GM12878 (cell line): ENCODE results near the gene VGLL4. TPM values are rescaled to one million over a fixed set of nuclear protein-coding genes. Genes with fewer than 3 reads are reported as not detected.

Experiments
- ATAC-seq: fragments of 200-7000 bp; cut with Tn5 transposase; 3 replicates; pipeline ENCODE4 v1.9.1; 2020; ENCODE audit warnings: mild to moderate bottlenecking, moderate library complexity
- BruUV-seq: library from RNA; stranded (reverse); fragments of 400-500 nt; replicated peaks from 2 replicates; lab custom pipeline; 2021; lab: Mats Ljungman, UMichigan
- CTCF ChIA-PET: fragments of 300-600 bp; sonication (Branson Sonifier 250); formaldehyde crosslinking; extraction: SDS; loops from one replicate; lab custom pipeline; 2021; ENCODE audit warnings: inconsistent platforms; lab: Yijun Ruan, JAX
- POLR2A ChIA-PET: fragments of 350-600 bp; formaldehyde crosslinking; extraction: SDS; loops from one replicate; lab custom pipeline; 2021; ENCODE audit warnings: inconsistent platforms; lab: Charles Lee
- RAD21 ChIA-PET: fragments of 300-600 bp; sonication (Branson Sonifier 250); formaldehyde crosslinking; loops from one replicate; lab custom pipeline; 2023; ENCODE audit warnings: antibody characterized with exemption; ENCODE audit not compliant: unreplicated experiment; lab: Charles Lee
- SMC1A ChIA-PET: fragments of 300-600 bp; sonication (Branson Sonifier 250); formaldehyde crosslinking; loops from one replicate; lab custom pipeline; 2023; ENCODE audit not compliant: unreplicated experiment, uncharacterized antibody; lab: Charles Lee
- DNase-seq: peaks from one replicate; pipeline ENCODE4 v3.0.0-alpha.2; 2011; ENCODE audit warnings: low read depth, low spot score
- FAIRE-seq: peaks from 3 replicates; lab custom pipeline; 2011; peaks lifted over from hg19 to GRCh38; lab: Jason Lieb, UNC
- H2AFZ ChIP-seq: 2 replicates; pipeline ENCODE4 v1.6.0; 2011; ENCODE audit warnings: low read depth, low read length, control low read depth; ENCODE audit not compliant: control insufficient read depth
- H3K27ac ChIP-seq: 2 replicates; pipeline ENCODE4 v1.5.1; 2011; ENCODE audit warnings: control low read depth; ENCODE audit not compliant: control insufficient read depth, insufficient read depth
- H3K27me3 ChIP-seq, 2 experiments: replicated peaks in 1 of 2; 2 replicates each; pipeline versions ENCODE4 v1.6.0 to v1.6.1; 2011; ENCODE audit warnings: low read length in 1 of 2; ENCODE audit not compliant: control insufficient read depth in 2 of 2, insufficient read depth in 2 of 2
- H3K36me3 ChIP-seq, 2 experiments: 2 replicates each; pipeline ENCODE4 v1.5.1; 2011; ENCODE audit warnings: low read length in 1 of 2; ENCODE audit not compliant: control insufficient read depth in 2 of 2, insufficient read depth in 2 of 2
- H3K4me1 ChIP-seq: 2 replicates; pipeline ENCODE4 v1.6.1; 2011; ENCODE audit warnings: mild to moderate bottlenecking, low read length, moderate library complexity, mixed read lengths; ENCODE audit not compliant: control insufficient read depth, insufficient read depth
- H3K4me2 ChIP-seq: 2 replicates; pipeline ENCODE4 v1.6.0; 2011; ENCODE audit warnings: control low read depth; ENCODE audit not compliant: control insufficient read depth, insufficient read depth
- H3K4me3 ChIP-seq: fragments of 200-600 bp; sonication (generic); 2 replicates; pipeline ENCODE4 v1.5.1; 2016
- H3K79me2 ChIP-seq: 2 replicates; pipeline ENCODE4 v1.6.0; 2011; ENCODE audit warnings: low read length; ENCODE audit not compliant: control insufficient read depth, insufficient read depth
- H3K9ac ChIP-seq: 2 replicates; pipeline ENCODE4 v1.8.0; 2011; ENCODE audit warnings: low read length, control low read depth, mixed read lengths; ENCODE audit not compliant: control insufficient read depth, insufficient read depth
- H3K9me3 ChIP-seq: replicated peaks from 3 replicates; pipeline ENCODE4 v1.5.1; 2011; ENCODE audit warnings: mild to moderate bottlenecking, low read length; ENCODE audit not compliant: control insufficient read depth, insufficient read depth
- H4K20me1 ChIP-seq: 2 replicates; pipeline ENCODE4 v1.6.0; 2011; ENCODE audit not compliant: control insufficient read depth, insufficient read depth
- BCL11A ChIP-seq: IDR thresholded peaks from 2 replicates; pipeline ENCODE4 v1.6.1; 2011; ENCODE audit warnings: low read depth, low read length
- EED ChIP-seq: sonication (generic); IDR thresholded peaks from 2 replicates; pipeline ENCODE4 v1.6.1; 2016; ENCODE audit warnings: antibody characterized with exemption, low read depth
- MTA3 ChIP-seq: IDR thresholded peaks from 2 replicates; pipeline ENCODE4 v1.6.1; 2012; ENCODE audit warnings: low read length, inconsistent platforms, borderline replicate concordance
- NFXL1 ChIP-seq: fragments of 450-650 bp; IDR thresholded peaks from 2 replicates; pipeline ENCODE4 v1.6.1; 2017; ENCODE audit warnings: antibody characterized with exemption, mild to moderate bottlenecking, borderline replicate concordance
- RCOR1 ChIP-seq: conservative IDR thresholded peaks from 2 replicates; pipeline ENCODE4 v1.6.1; 2012; ENCODE audit warnings: low read depth, low read length, improper control_type of control experiment
- WGBS: methylation state at CpG from one replicate; pipeline ENCODE4 v1.1.6; 2016; ENCODE audit warnings: low lambda C conversion rate; ENCODE audit not compliant: insufficient replicate concordance, insufficient coverage; ENCODE audit errors: missing lambda C conversion rate; 5-methylcytosine and 5-hydroxymethylcytosine counted together
- in situ Hi-C: fragments of 300-500 bp; cut with MboI; formaldehyde crosslinking; loops from 9 replicates; pipeline ENCODE4 v1.14.3; 2018; ENCODE audit warnings: mixed read lengths
- intact Hi-C: fragments of 100-400 bp; cut with micrococcal nuclease; formaldehyde crosslinking; loops from one replicate; pipeline ENCODE4 v1.14.2; 2022; ENCODE audit not compliant: unreplicated experiment
- polyA plus RNA-seq, 11 experiments: library from polyadenylated mRNA; depleted of rRNA in 4 of 11; unstranded in 6 of 11; stranded (reverse) in 5 of 11; fragments of >200 nt; fragmentation: Nextera tagmentation in 4 of 11; fragmentation: Illumina TruSeq in 1 of 11; extraction: Ambion mirVana in 4 of 11; extraction: Trizol in 1 of 11; gene quantifications; 1 replicate in 1 of 11; 2 replicates in 10 of 11; pipeline versions ENCODE4 v1.2.1 to v1.2.3, GENCODE V29; 2011 to 2016; ENCODE audit warnings: inconsistent platforms in 2 of 11, missing spikeins in 2 of 11, low read depth in 1 of 11
- total RNA-seq, 4 experiments: library from RNA; depleted of rRNA in 3 of 4; stranded (reverse); fragments of >200 nt in 3 of 4; fragmentation: Illumina TruSeq in 1 of 4; extraction: Trizol in 1 of 4; gene quantifications; 2 replicates each; pipeline versions ENCODE4 v1.2.1 to v1.2.3, GENCODE V29; 2013 to 2021
- TF ChIP-seq, protein P1 (sequence below): IDR thresholded peaks from 2 replicates; pipeline ENCODE4 v1.6.1; 2011; ENCODE audit warnings: mild to moderate bottlenecking, low read depth, low read length, moderate library complexity; ENCODE audit not compliant: insufficient replicate concordance
- TF ChIP-seq, protein P2 (sequence below): IDR thresholded peaks from 2 replicates; pipeline ENCODE4 v1.6.1; 2011; ENCODE audit warnings: borderline replicate concordance, low read depth, mild to moderate bottlenecking, moderate library complexity, mixed read lengths, low read length; ENCODE audit not compliant: insufficient read depth; ENCODE audit errors: extremely low read length
- TF ChIP-seq, protein P3 (sequence below): fragments of 150-350 bp; IDR thresholded peaks from 2 replicates; pipeline ENCODE4 v1.6.1; 2016; ENCODE audit warnings: low read depth, low read length

Gene VGLL4
- total and polyA plus RNA-seq, 10 of the 15 experiments (the other 5 are each of a cell fraction or from before 2014, with no cell fraction given) = 0.44 to 38.1 (median 16.1) TPM

DNA sequence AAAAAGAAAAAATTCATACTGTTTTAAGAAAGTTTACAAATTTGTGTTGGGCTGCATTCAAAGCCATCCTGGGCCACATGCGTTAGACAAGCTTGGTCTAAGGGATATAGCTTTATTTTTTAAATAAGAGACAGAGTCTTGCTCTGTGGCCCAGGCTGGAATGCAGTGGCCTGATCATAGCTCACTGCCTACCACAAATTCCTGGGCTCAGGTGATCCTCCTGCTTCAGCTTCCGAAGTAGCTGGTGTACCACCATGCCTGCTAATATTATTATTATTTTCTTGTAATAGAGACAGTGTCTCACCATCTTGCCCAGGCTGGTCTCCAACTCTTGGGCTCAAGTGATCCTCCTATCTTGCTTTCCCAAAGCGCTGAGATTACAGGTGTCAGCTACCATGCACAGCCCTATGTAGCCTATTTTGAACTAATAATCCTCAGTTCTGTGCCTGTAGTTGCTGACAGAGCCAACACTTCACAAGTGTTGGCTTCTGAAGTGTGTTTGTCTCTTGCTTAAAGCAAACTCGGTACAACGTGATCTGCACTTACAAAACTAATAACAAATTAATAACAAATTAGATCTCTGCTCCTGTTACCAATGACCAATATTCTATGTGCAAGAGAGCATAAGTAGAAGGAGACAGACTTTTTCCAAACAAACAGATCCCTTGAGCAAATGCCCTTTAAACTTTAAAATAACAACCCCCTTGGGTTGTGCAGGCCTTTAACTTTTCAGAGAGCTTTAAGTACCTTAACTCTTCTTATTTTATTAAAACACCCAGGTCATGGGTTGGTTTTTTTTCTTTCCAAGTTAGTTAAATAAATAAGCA, 135.2 kb downstream of the VGLL4 start:
- H3K27me3 ChIP-seq = no peaks in the 10 kb centered on the region
- H3K9me3 ChIP-seq = no peaks in the 10 kb centered on the region
- in situ Hi-C loops = no loop called here
- H2AFZ ChIP-seq = no peak overlapping the region
- CTCF ChIA-PET = interaction anchor here (0.6 to 0.7 kb wide), 2 partner anchors 10 to 187 kb away, joined by 3 to 5 read pairs; no protein-coding TSS in a partner anchor
- no peak for ATAC-seq
- H4K20me1 ChIP-seq = no peaks in the 10 kb centered on the region
- no TSS peak for BruUV-seq
- no peak for FAIRE-seq
- H3K9ac ChIP-seq = no peak overlapping the region
- WGBS = 99% methylated on average over 5 of the region's 5 CpGs
- SMC1A ChIA-PET = interaction anchor here (0.6 to 0.8 kb wide), 2 partner anchors 164 to 669 kb away, joined by 3 read pairs; no protein-coding TSS in a partner anchor
- no peak overlapping the region for H3K4me3 ChIP-seq
- no peaks in the 10 kb centered on the region for H3K79me2 ChIP-seq
- H3K36me3 ChIP-seq = no peaks in the 10 kb centered on the region
- H3K4me1 ChIP-seq = no peaks in the 10 kb centered on the region
- no peak overlapping the region for H3K27ac ChIP-seq
- no peak overlapping the region for H3K4me2 ChIP-seq
- RAD21 ChIA-PET = no interaction called here
- intact Hi-C loops = no loop called here
- POLR2A ChIA-PET = no interaction called here
- DNase-seq = no peak
- TF ChIP-seq NFXL1 = 0 out of 2 replicates have a peak, but pooled peaks have one; percentile 47
- no peak for TF ChIP-seq EED

DNA sequence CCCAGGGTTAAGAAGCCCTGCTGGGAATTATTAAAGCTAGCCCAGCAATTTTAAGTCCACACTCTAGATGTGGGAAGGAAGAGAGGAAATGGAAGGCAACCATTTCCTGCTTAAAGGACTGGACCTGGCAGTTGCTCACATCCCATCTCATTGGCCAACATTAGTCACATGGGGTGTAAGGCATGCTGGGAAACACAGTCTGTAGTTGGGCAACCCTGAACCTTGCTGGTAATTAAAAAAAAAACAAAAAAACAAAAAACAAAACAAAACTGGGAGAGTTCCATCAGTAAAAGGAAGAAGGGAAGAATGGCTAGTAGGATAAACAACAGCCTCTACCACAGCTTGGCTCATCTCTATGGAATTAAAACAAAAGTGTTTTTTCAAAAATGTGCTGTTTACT, 136.0 kb downstream of the VGLL4 start:
- no peaks in the 10 kb centered on the region for H3K4me1 ChIP-seq
- no peak for FAIRE-seq
- H4K20me1 ChIP-seq = no peaks in the 10 kb centered on the region
- ATAC-seq = no peak
- POLR2A ChIA-PET = no interaction called here
- no peaks in the 10 kb centered on the region for H3K36me3 ChIP-seq
- intact Hi-C loops (no loop called here), in situ Hi-C loops (no loop called here)
- TF ChIP-seq, protein P1, sequence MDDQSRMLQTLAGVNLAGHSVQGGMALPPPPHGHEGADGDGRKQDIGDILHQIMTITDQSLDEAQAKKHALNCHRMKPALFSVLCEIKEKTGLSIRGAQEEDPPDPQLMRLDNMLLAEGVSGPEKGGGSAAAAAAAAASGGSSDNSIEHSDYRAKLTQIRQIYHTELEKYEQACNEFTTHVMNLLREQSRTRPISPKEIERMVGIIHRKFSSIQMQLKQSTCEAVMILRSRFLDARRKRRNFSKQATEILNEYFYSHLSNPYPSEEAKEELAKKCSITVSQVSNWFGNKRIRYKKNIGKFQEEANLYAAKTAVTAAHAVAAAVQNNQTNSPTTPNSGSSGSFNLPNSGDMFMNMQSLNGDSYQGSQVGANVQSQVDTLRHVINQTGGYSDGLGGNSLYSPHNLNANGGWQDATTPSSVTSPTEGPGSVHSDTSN = no peak
- TF ChIP-seq, protein P2, sequence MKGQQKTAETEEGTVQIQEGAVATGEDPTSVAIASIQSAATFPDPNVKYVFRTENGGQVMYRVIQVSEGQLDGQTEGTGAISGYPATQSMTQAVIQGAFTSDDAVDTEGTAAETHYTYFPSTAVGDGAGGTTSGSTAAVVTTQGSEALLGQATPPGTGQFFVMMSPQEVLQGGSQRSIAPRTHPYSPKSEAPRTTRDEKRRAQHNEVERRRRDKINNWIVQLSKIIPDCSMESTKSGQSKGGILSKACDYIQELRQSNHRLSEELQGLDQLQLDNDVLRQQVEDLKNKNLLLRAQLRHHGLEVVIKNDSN = peak; percentile 17
- TF ChIP-seq BCL11A (no peak), MTA3 (no peak), RCOR1 (no peak)
- TF ChIP-seq, protein P3, sequence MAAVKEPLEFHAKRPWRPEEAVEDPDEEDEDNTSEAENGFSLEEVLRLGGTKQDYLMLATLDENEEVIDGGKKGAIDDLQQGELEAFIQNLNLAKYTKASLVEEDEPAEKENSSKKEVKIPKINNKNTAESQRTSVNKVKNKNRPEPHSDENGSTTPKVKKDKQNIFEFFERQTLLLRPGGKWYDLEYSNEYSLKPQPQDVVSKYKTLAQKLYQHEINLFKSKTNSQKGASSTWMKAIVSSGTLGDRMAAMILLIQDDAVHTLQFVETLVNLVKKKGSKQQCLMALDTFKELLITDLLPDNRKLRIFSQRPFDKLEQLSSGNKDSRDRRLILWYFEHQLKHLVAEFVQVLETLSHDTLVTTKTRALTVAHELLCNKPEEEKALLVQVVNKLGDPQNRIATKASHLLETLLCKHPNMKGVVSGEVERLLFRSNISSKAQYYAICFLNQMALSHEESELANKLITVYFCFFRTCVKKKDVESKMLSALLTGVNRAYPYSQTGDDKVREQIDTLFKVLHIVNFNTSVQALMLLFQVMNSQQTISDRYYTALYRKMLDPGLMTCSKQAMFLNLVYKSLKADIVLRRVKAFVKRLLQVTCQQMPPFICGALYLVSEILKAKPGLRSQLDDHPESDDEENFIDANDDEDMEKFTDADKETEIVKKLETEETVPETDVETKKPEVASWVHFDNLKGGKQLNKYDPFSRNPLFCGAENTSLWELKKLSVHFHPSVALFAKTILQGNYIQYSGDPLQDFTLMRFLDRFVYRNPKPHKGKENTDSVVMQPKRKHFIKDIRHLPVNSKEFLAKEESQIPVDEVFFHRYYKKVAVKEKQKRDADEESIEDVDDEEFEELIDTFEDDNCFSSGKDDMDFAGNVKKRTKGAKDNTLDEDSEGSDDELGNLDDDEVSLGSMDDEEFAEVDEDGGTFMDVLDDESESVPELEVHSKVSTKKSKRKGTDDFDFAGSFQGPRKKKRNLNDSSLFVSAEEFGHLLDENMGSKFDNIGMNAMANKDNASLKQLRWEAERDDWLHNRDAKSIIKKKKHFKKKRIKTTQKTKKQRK = no peak
- H3K79me2 ChIP-seq = no peaks in the 10 kb centered on the region
- no peak for DNase-seq
- SMC1A ChIA-PET = no interaction called here
- no peak overlapping the region for H3K4me2 ChIP-seq
- RAD21 ChIA-PET = no interaction called here
- H2AFZ ChIP-seq = no peak overlapping the region
- no peak overlapping the region for H3K4me3 ChIP-seq
- no peaks in the 10 kb centered on the region for H3K9me3 ChIP-seq
- no peak overlapping the region for H3K9ac ChIP-seq
- no TSS peak for BruUV-seq
- H3K27ac ChIP-seq = no peak overlapping the region
- H3K27me3 ChIP-seq = no peaks in the 10 kb centered on the region
- CTCF ChIA-PET = interaction anchor here (0.6 to 0.7 kb wide), 2 partner anchors 11 to 26 kb away, joined by 3 to 5 read pairs; no protein-coding TSS in a partner anchor
